ENCODE measurements around the gene RSPO3.
"Not testable (repeated sequence)": the region's sequence is repeated elsewhere in the genome, so short reads cannot be mapped to it uniquely, and the experiment has no call there.

The RSPO3 gene

GRCh38 chr6:127096167-127096566 is 22.3 kb upstream of the RSPO3 start:
- H2AFZ ChIP-seq = no peak overlapping the region
- H3K9ac ChIP-seq = no peak overlapping the region
- TF ChIP-seq CTCF (IDR thresholded peaks at IDR 0.05) = no peak

GRCh38 chr6:127097442-127097841 is 21.0 kb upstream of the RSPO3 start:
- not testable (repeated sequence) for H3K79me2 ChIP-seq; H3K27ac ChIP-seq; H3K4me3 ChIP-seq (ENCODE audit: low read depth, low read length); H2AFZ ChIP-seq; H3K4me1 ChIP-seq; H3K27me3 ChIP-seq (ENCODE audit: control insufficient read depth, insufficient read depth, low read length); H3K4me2 ChIP-seq (ENCODE audit: low read length); H3K9me3 ChIP-seq (ENCODE audit: control insufficient read depth, low read length); H3K9ac ChIP-seq; H3K36me3 ChIP-seq (ENCODE audit: control insufficient read depth, insufficient read depth, low read length)

More at GRCh38 chr6:127096167-127096566, 22.3 kb upstream of the RSPO3 start:
- no peak overlapping the region for H3K4me3 ChIP-seq (ENCODE audit: low read depth, low read length)
- H3K4me1 ChIP-seq = no peaks in the 10 kb centered on the region
- H3K36me3 ChIP-seq (ENCODE audit: control insufficient read depth, insufficient read depth, low read length) = no peaks in the 10 kb centered on the region
- H3K9me3 ChIP-seq (ENCODE audit: control insufficient read depth, low read length) = no peaks in the 10 kb centered on the region
- H3K27me3 ChIP-seq (ENCODE audit: control insufficient read depth, insufficient read depth, low read length) = no peaks in the 10 kb centered on the region
- no peak overlapping the region for H3K4me2 ChIP-seq (ENCODE audit: low read length)
- no peaks in the 10 kb centered on the region for H3K79me2 ChIP-seq
- H3K27ac ChIP-seq = no peak overlapping the region

- Histone ChIP-seq H3K27ac (no peak overlapping the region), H3K27me3 (ENCODE audit: control insufficient read depth, insufficient read depth, low read length) (no peaks in the 10 kb centered on the region)
Measured at GRCh38 chr6:127100510-127101140, 17.8 kb upstream of the RSPO3 start.

GRCh38 chr6:127102299-127102698 is 16.2 kb upstream of the RSPO3 start:
- Histone ChIP-seq H3K79me2 (no peaks in the 10 kb centered on the region), H3K4me2 (ENCODE audit: low read length) (no peak overlapping the region)
- TF ChIP-seq CTCF (IDR thresholded peaks at IDR 0.05) = no peak

More at GRCh38 chr6:127100510-127101140, 17.8 kb upstream of the RSPO3 start:
- Histone ChIP-seq H3K4me1 (no peaks in the 10 kb centered on the region), H3K4me3 (ENCODE audit: low read depth, low read length) (no peak overlapping the region), H2AFZ (no peak overlapping the region), H3K9me3 (ENCODE audit: control insufficient read depth, low read length) (no peaks in the 10 kb centered on the region), H3K4me2 (ENCODE audit: low read length) (no peak overlapping the region), H3K36me3 (ENCODE audit: control insufficient read depth, insufficient read depth, low read length) (no peaks in the 10 kb centered on the region), H3K79me2 (no peaks in the 10 kb centered on the region), H3K9ac (no peak overlapping the region)
- no peak for TF ChIP-seq CTCF (IDR thresholded peaks at IDR 0.05)

GRCh38 chr6:127102859-127103258 is 15.6 kb upstream of the RSPO3 start:
- TF ChIP-seq CTCF (IDR thresholded peaks at IDR 0.05) = no peak
- Histone ChIP-seq H3K4me3 (ENCODE audit: low read depth, low read length) (no peak overlapping the region), H2AFZ (no peak overlapping the region), H3K4me1 (no peaks in the 10 kb centered on the region), H3K36me3 (ENCODE audit: control insufficient read depth, insufficient read depth, low read length) (no peaks in the 10 kb centered on the region), H3K9me3 (ENCODE audit: control insufficient read depth, low read length) (no peaks in the 10 kb centered on the region), H3K27me3 (ENCODE audit: control insufficient read depth, insufficient read depth, low read length) (no peaks in the 10 kb centered on the region), H3K4me2 (ENCODE audit: low read length) (no peak overlapping the region), H3K9ac (no peak overlapping the region), H3K27ac (no peak overlapping the region), H3K79me2 (no peaks in the 10 kb centered on the region)

More at GRCh38 chr6:127102299-127102698, 16.2 kb upstream of the RSPO3 start:
- no peak overlapping the region for H3K4me3 ChIP-seq (ENCODE audit: low read depth, low read length)
- no peak overlapping the region for H3K27ac ChIP-seq
- no peaks in the 10 kb centered on the region for H3K9me3 ChIP-seq (ENCODE audit: control insufficient read depth, low read length)
- H3K36me3 ChIP-seq (ENCODE audit: control insufficient read depth, insufficient read depth, low read length) = no peaks in the 10 kb centered on the region
- no peaks in the 10 kb centered on the region for H3K27me3 ChIP-seq (ENCODE audit: control insufficient read depth, insufficient read depth, low read length)
- no peak overlapping the region for H3K9ac ChIP-seq
- H2AFZ ChIP-seq = no peak overlapping the region
- H3K4me1 ChIP-seq = no peaks in the 10 kb centered on the region
